ENCODE results near the gene SH3PXD2A. TPM values are rescaled to one million over a fixed set of nuclear protein-coding genes. Genes with fewer than 3 reads are reported as not detected.

Gene SH3PXD2A
- total RNA-seq, 4 donors from 2014 or later = 128 to 154 (median 136) TPM

- H3K36me3 ChIP-seq = no peaks in the 10 kb centered on the region
- TF ChIP-seq CTCF (IDR thresholded peaks at IDR 0.05) = no peak
- TF ChIP-seq EP300 (IDR thresholded peaks at IDR 0.05) = peak in 1 of 2 donors; percentile 36
- 35 to 42% methylated on average over 4 of the region's 4 CpGs for WGBS, 2 donors
- no peak overlapping the region for H3K4me3 ChIP-seq
- no peaks in the 10 kb centered on the region for H3K27me3 ChIP-seq
- no peak for DNase-seq (ENCODE audit: low spot score in 2 of 2)
- H3K9me3 ChIP-seq = no peaks in the 10 kb centered on the region
- H3K27ac ChIP-seq = peak overlapping the region in 3 of 4 donors; percentile 20 to 97 (median 97)
- H3K4me1 ChIP-seq = peaks cover 0 to 87% (median 33%) of the 10 kb centered on the region in 4 donors
These were observed 166.9 kb downstream of the SH3PXD2A start for GRCh38 chr10:103688491-103688890.

GRCh38 chr10:103687718-103688117 lies 167.7 kb downstream of the SH3PXD2A start:
- WGBS, 2 donors = 84 to 89% methylated on average over 5 of the region's 5 CpGs
- H3K9me3 ChIP-seq = no peaks in the 10 kb centered on the region
- TF ChIP-seq POLR2A (IDR thresholded peaks at IDR 0.05) (no peak), CTCF (IDR thresholded peaks at IDR 0.05) (no peak), EP300 (IDR thresholded peaks at IDR 0.05) (no peak)
- no peak for DNase-seq (ENCODE audit: low spot score in 2 of 2)
- H3K4me1 ChIP-seq = peaks cover 0 to 86% (median 30%) of the 10 kb centered on the region in 4 donors
- H3K27me3 ChIP-seq = no peaks in the 10 kb centered on the region
- H3K27ac ChIP-seq = peak overlapping the region in 2 of 4 donors; percentile 97
- H3K36me3 ChIP-seq = no peaks in the 10 kb centered on the region
- H3K4me3 ChIP-seq = no peak overlapping the region

GRCh38 chr10:103687172-103687571 lies 168.2 kb downstream of the SH3PXD2A start:
- peak overlapping the region; percentile 14 to 97 (median 74) for H3K27ac ChIP-seq
- 75% methylated on average over 6 of the region's 6 CpGs for WGBS, 2 donors
- H3K27me3 ChIP-seq = no peaks in the 10 kb centered on the region

GRCh38 chr10:103685880-103686669 lies 169.3 kb downstream of the SH3PXD2A start:
- peak; percentile 46 to 92 for TF ChIP-seq EP300 (IDR thresholded peaks at IDR 0.05)
- TF ChIP-seq POLR2A (IDR thresholded peaks at IDR 0.05) = no peak
- TF ChIP-seq CTCF (IDR thresholded peaks at IDR 0.05) = peak; percentile 96 to 98 (median 97)
- no peaks in the 10 kb centered on the region for H3K27me3 ChIP-seq
- peak; percentile 82 to 92 for DNase-seq (ENCODE audit: low spot score in 2 of 2)
- H3K4me1 ChIP-seq = peaks cover 0 to 86% (median 25%) of the 10 kb centered on the region in 4 donors
- peak overlapping the region; percentile 62 to 97 (median 83) for H3K27ac ChIP-seq
- no peak overlapping the region for H3K4me3 ChIP-seq
- no peaks in the 10 kb centered on the region for H3K36me3 ChIP-seq
- no peaks in the 10 kb centered on the region for H3K9me3 ChIP-seq
- WGBS, 2 donors = 12 to 20% methylated on average over 7 to 8 of the region's 8 CpGs

More at GRCh38 chr10:103687172-103687571, 168.2 kb downstream of the SH3PXD2A start:
- H3K36me3 ChIP-seq = no peaks in the 10 kb centered on the region
- peaks cover 0 to 86% (median 27%) of the 10 kb centered on the region in 4 donors for H3K4me1 ChIP-seq
- DNase-seq (ENCODE audit: low spot score in 2 of 2) = no peak
- H3K9me3 ChIP-seq = no peaks in the 10 kb centered on the region
- no peak overlapping the region for H3K4me3 ChIP-seq
- TF ChIP-seq POLR2A (IDR thresholded peaks at IDR 0.05) (no peak), CTCF (IDR thresholded peaks at IDR 0.05) (no peak), EP300 (IDR thresholded peaks at IDR 0.05) (no peak)

GRCh38 chr10:103683851-103684250 lies 171.5 kb downstream of the SH3PXD2A start:
- no peak for DNase-seq (ENCODE audit: low spot score in 2 of 2)
- Histone ChIP-seq H3K9me3 (no peaks in the 10 kb centered on the region), H3K27me3 (no peaks in the 10 kb centered on the region), H3K27ac (peak overlapping the region; percentile 24 to 97 (median 81)), H3K4me1 (peaks cover 0 to 94% (median 34%) of the 10 kb centered on the region in 4 donors), H3K36me3 (no peaks in the 10 kb centered on the region), H3K4me3 (no peak overlapping the region)
- 75 to 79% methylated on average over 4 of the region's 4 CpGs for WGBS, 2 donors
- TF ChIP-seq POLR2A (IDR thresholded peaks at IDR 0.05) = no peak
- TF ChIP-seq CTCF (IDR thresholded peaks at IDR 0.05) = no peak
